Gastroesophageal sphincter (tissue), 4 donors: ENCODE results near the gene F3. TPM values are rescaled to one million over a fixed set of nuclear protein-coding genes. Genes with fewer than 3 reads are reported as not detected.
A peak's percentile ranks its signal among the peaks of the same experiment; 100 is the strongest.
"Not testable (repeated sequence)": the region's sequence is repeated elsewhere in the genome, so short reads cannot be mapped to it uniquely, and the experiment has no call there.

Source experiments
- ATAC-seq: fragments of 150-250 bp; one replicate; pipeline ENCODE4 v1.9.1; 2016; ENCODE audit warnings: mild to moderate bottlenecking, moderate library complexity
- H3K27ac ChIP-seq, 4 donors: fragments of 200-600 bp; sonication (generic) in 3 of 4; 1 replicate in 3 of 4; 2 replicates in 1 of 4; pipeline ENCODE4 v1.5.1; 2016 to 2019
- H3K27me3 ChIP-seq: fragments of 200-600 bp; sonication (generic); one replicate; pipeline ENCODE4 v1.5.1; 2019
- H3K36me3 ChIP-seq, 2 donors: fragments of 200-600 bp; sonication (generic); one replicate each; pipeline ENCODE4 v1.5.1; 2019; ENCODE audit warnings: control low read depth in 1 of 2
- H3K4me1 ChIP-seq, 3 donors: fragments of 200-600 bp; sonication (generic); 1 replicate in 2 of 3; 2 replicates in 1 of 3; pipeline ENCODE4 v1.5.1; 2016 to 2019; ENCODE audit warnings: control low read depth in 2 of 3
- H3K4me3 ChIP-seq, 2 donors: fragments of 200-600 bp; sonication (generic); one replicate each; pipeline ENCODE4 v1.5.1; 2019; ENCODE audit warnings: mild to moderate bottlenecking in 1 of 2, moderate library complexity in 1 of 2
- H3K9me3 ChIP-seq, 3 donors: fragments of 200-600 bp; sonication (generic); one replicate each; pipeline ENCODE4 v1.5.1; 2017 to 2019; ENCODE audit warnings: control low read depth in 2 of 3
- CTCF ChIP-seq, 4 experiments: fragments of 200-600 bp in 2 of 4; fragments of 450-650 bp in 2 of 4; sonication (generic) in 1 of 4; IDR thresholded peaks; one replicate each; pipeline ENCODE4 v1.5.1; 2017 to 2019; ENCODE audit warnings: antibody characterized with exemption in 4 of 4, mild to moderate bottlenecking in 2 of 4, moderate library complexity in 2 of 4
- EP300 ChIP-seq: sonication (generic); formaldehyde crosslinking; IDR thresholded peaks from one replicate; pipeline ENCODE4 v1.6.1; 2017; ENCODE audit warnings: antibody characterized with exemption, mild to moderate bottlenecking
- POLR2A ChIP-seq, 2 donors: fragments of 450-650 bp; IDR thresholded peaks; one replicate each; pipeline ENCODE4 v1.6.1; 2017; ENCODE audit warnings: antibody characterized with exemption in 2 of 2, mild to moderate bottlenecking in 2 of 2, moderate library complexity in 1 of 2
- POLR2AphosphoS5 ChIP-seq: sonication (generic); formaldehyde crosslinking; IDR thresholded peaks from one replicate; pipeline ENCODE4 v1.6.1; 2017; ENCODE audit warnings: antibody characterized with exemption
- WGBS, 2 donors: methylation state at CpG; one replicate each; pipeline ENCODE4 v1.1.5; 2018; ENCODE audit warnings: low coverage in 1 of 2; 5-methylcytosine and 5-hydroxymethylcytosine counted together
- total RNA-seq, 4 donors: library from RNA; depleted of rRNA; stranded (reverse); fragments of >200 nt; gene quantifications; one replicate each; pipeline ENCODE4 v1.1.0, GENCODE V29; 2016

The F3 gene
- total RNA-seq, 4 donors from 2014 or later = 15.4 to 110 (median 19.0) TPM

GRCh38 chr1:94566436-94566835 lies 24.9 kb upstream of the F3 start:
- ATAC-seq, H3K27me3 ChIP-seq, H3K4me3 ChIP-seq, H3K27ac ChIP-seq, H3K4me1 ChIP-seq, H3K36me3 ChIP-seq: not testable (repeated sequence)
- H3K9me3 ChIP-seq = peaks cover 0 to 16% (median 0%) of the 10 kb centered on the region in 3 donors
- WGBS, 2 donors = 57 to 60% methylated on average over 3 to 5 of the region's 5 CpGs

- H3K27ac ChIP-seq = no peak overlapping the region
- 89 to 92% methylated on average over 2 of the region's 2 CpGs for WGBS, 2 donors
- no peak for TF ChIP-seq POLR2AphosphoS5
- TF ChIP-seq CTCF (IDR thresholded peaks at IDR 0.05) = no peak
- TF ChIP-seq EP300 = no peak
- TF ChIP-seq POLR2A (IDR thresholded peaks at IDR 0.05) = no peak
- no peak for ATAC-seq
- H3K36me3 ChIP-seq = no peaks in the 10 kb centered on the region
- no peak overlapping the region for H3K4me3 ChIP-seq
- H3K9me3 ChIP-seq = peaks cover 0 to 16% (median 0%) of the 10 kb centered on the region in 3 donors
- H3K27me3 ChIP-seq = no peaks in the 10 kb centered on the region
- no peaks in the 10 kb centered on the region for H3K4me1 ChIP-seq
Observed at GRCh38 chr1:94565901-94566300, 24.3 kb upstream of the F3 start.

GRCh38 chr1:94562519-94563260 lies 21.1 kb upstream of the F3 start:
- TF ChIP-seq CTCF (IDR thresholded peaks at IDR 0.05) = no peak
- TF ChIP-seq EP300 = no peak
- no peak for TF ChIP-seq POLR2AphosphoS5
- no peak for TF ChIP-seq POLR2A (IDR thresholded peaks at IDR 0.05)
- no peak overlapping the region for H3K4me3 ChIP-seq
- H3K9me3 ChIP-seq = peaks cover 0 to 4% (median 0%) of the 10 kb centered on the region in 3 donors
- H3K27me3 ChIP-seq = no peaks in the 10 kb centered on the region
- H3K27ac ChIP-seq = no peak overlapping the region
- ATAC-seq = no peak
- peaks cover 0 to 6% (median 0%) of the 10 kb centered on the region in 3 donors for H3K4me1 ChIP-seq
- WGBS, 2 donors = 59 to 72% methylated on average over 9 to 10 of the region's 12 CpGs
- no peaks in the 10 kb centered on the region for H3K36me3 ChIP-seq

GRCh38 chr1:94560333-94560732 lies 18.8 kb upstream of the F3 start:
- Histone ChIP-seq H3K9me3 (no peaks in the 10 kb centered on the region), H3K4me3 (no peak overlapping the region), H3K27me3 (no peaks in the 10 kb centered on the region), H3K27ac (peak overlapping the region in 1 of 4 donors; percentile 22), H3K36me3 (no peaks in the 10 kb centered on the region), H3K4me1 (peaks cover 0 to 6% (median 0%) of the 10 kb centered on the region in 3 donors)
- no peak for ATAC-seq
- no peak for TF ChIP-seq CTCF (IDR thresholded peaks at IDR 0.05)
- 31 to 40% methylated on average over 1 of the region's 1 CpG for WGBS, 2 donors

GRCh38 chr1:94559921-94560320 lies 18.4 kb upstream of the F3 start:
- Histone ChIP-seq H3K9me3 (no peaks in the 10 kb centered on the region), H3K4me1 (peaks cover 0 to 6% (median 0%) of the 10 kb centered on the region in 3 donors), H3K4me3 (no peak overlapping the region), H3K27me3 (no peaks in the 10 kb centered on the region), H3K36me3 (no peaks in the 10 kb centered on the region), H3K27ac (peak overlapping the region in 1 of 4 donors; percentile 22)
- no peak for ATAC-seq
- 57 to 100% methylated on average over 1 of the region's 1 CpG for whole genome bisulfite sequencing, 2 donors
- no peak for TF ChIP-seq POLR2A (IDR thresholded peaks at IDR 0.05)

GRCh38 chr1:94555091-94555490 lies 13.5 kb upstream of the F3 start:
- ATAC-seq = no peak
- WGBS, 2 donors = 90 to 94% methylated on average over 2 to 5 of the region's 5 CpGs
- Histone ChIP-seq H3K36me3 (no peaks in the 10 kb centered on the region), H3K4me1 (peaks cover 0 to 5% (median 0%) of the 10 kb centered on the region in 3 donors), H3K27ac (no peak overlapping the region), H3K9me3 (no peaks in the 10 kb centered on the region), H3K4me3 (no peak overlapping the region), H3K27me3 (no peaks in the 10 kb centered on the region)
- TF ChIP-seq POLR2A (IDR thresholded peaks at IDR 0.05) (no peak), CTCF (IDR thresholded peaks at IDR 0.05) (no peak), POLR2AphosphoS5 (no peak), EP300 (no peak)
